NOMO-1 treated with dmso at 0.1 percent for 144 hours (cell line): ENCODE results near the gene FIGN.

Experiments
- DNase-seq: peaks from one replicate; lab custom pipeline; 2025; ENCODE audit not compliant: unreplicated experiment; lab: John Stamatoyannopoulos, UW

The FIGN gene

GRCh38 chr2:163737563-163737962 lies 1.8 kb upstream of the FIGN start:
- no peak for DNase-seq

- DNase-seq: no peak
Measured at GRCh38 chr2:163737190-163737439, 1.3 kb upstream of the FIGN start.

- no peak for DNase-seq
Measured at GRCh38 chr2:163736433-163737189, 803 bp upstream of the FIGN start.

- DNase-seq: no peak
Measured at GRCh38 chr2:163734881-163735684, 725 bp downstream of the FIGN start.

GRCh38 chr2:163734401-163734800 lies 1.4 kb downstream of the FIGN start:
- no peak for DNase-seq

- no peak for DNase-seq
Measured at GRCh38 chr2:163733956-163734355, 1.9 kb downstream of the FIGN start.

- DNase-seq: no peak
Measured at GRCh38 chr2:163733301-163733938, 2.4 kb downstream of the FIGN start.

- DNase-seq: no peak
Measured at GRCh38 chr2:163732727-163733126, 3.1 kb downstream of the FIGN start.

GRCh38 chr2:163731735-163732134 lies 4.1 kb downstream of the FIGN start:
- no peak for DNase-seq

GRCh38 chr2:163730556-163730955 lies 5.3 kb downstream of the FIGN start:
- DNase-seq: no peak

GRCh38 chr2:163729636-163730273 lies 6.1 kb downstream of the FIGN start:
- no peak for DNase-seq

GRCh38 chr2:163723881-163724280 lies 11.9 kb downstream of the FIGN start:
- DNase-seq: no peak

- DNase-seq: no peak
Measured at GRCh38 chr2:163723348-163723747, 12.5 kb downstream of the FIGN start.

GRCh38 chr2:163719331-163719730 lies 16.5 kb downstream of the FIGN start:
- no peak for DNase-seq

- DNase-seq: no peak
Measured at GRCh38 chr2:163717993-163718680, 17.7 kb downstream of the FIGN start.

GRCh38 chr2:163717515-163717914 lies 18.3 kb downstream of the FIGN start:
- no peak for DNase-seq

- DNase-seq: no peak
Measured at GRCh38 chr2:163716101-163716500, 19.7 kb downstream of the FIGN start.

GRCh38 chr2:163715668-163716067 lies 20.1 kb downstream of the FIGN start:
- DNase-seq: no peak

GRCh38 chr2:163715199-163715598 lies 20.6 kb downstream of the FIGN start:
- no peak for DNase-seq

GRCh38 chr2:163713534-163714311 lies 22.1 kb downstream of the FIGN start:
- no peak for DNase-seq
